HEK293 (cell line): ENCODE results near the gene LCN1.

Source experiments
- CTCF ChIP-seq: fragments of 450-650 bp; formaldehyde crosslinking; IDR thresholded peaks from 2 replicates; pipeline ENCODE4 v1.5.1; 2016; ENCODE audit warnings: missing biosample characterization, missing genetic modification characterization
- ZNF302 ChIP-seq: fragments of 450-650 bp; formaldehyde crosslinking; IDR thresholded peaks from 2 replicates; pipeline ENCODE4 v1.5.1; 2016; ENCODE audit warnings: missing biosample characterization, missing genetic modification characterization, low read depth
- TF ChIP-seq, protein P1 (sequence below): fragments of 450-650 bp; formaldehyde crosslinking; IDR thresholded peaks from 2 replicates; pipeline ENCODE4 v1.5.1; 2016; ENCODE audit warnings: missing biosample characterization, missing genetic modification characterization, low read depth

DNA sequence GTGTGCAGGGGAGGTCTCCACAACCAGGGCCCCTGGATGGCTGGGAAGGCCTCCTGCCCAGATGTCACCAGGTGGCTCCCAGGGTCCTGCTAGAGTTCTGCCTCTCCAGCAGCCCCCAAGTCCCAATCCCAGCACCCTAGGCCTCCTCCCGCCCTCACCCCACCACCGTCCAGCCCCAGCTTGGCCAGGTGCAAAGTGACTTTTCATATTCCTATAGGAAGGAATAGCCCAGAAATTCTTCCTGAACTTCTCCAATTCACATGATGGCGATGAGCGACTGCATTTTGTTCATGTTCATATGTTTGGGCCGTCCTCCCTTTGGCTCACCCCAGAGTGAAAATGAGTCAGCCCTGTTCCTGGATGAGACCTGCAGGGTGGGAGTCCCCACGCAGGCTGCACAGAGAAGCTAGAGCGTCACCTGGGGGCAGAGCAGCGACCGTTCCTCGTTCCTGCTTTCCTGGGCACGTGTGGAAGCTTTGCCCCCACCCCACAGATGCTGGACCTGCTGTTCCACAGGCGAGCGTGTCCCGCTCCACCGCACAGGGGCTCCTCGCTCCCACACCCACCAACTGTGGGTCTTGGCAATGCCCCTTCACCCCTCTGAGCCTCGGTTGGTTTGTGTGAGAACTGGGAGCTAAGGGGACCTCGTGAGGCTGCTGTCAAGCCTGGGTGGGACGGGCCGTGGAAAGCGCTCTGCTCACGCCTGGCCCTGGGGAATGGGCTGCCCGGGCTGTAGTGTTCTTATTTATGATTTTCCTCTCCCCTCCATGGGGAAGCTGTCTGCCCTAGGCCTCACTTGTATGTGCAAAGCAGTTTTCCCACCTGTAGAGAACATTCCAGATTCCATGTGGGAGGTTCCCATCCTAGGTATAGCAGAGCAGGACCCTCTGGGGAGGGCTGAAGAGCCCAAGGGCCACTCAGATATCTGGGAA is 13.9 kb upstream of the LCN1 start:
- TF ChIP-seq ZNF302 (tag by site-specific recombination) (no peak), CTCF (no peak)
- TF ChIP-seq, protein P1, sequence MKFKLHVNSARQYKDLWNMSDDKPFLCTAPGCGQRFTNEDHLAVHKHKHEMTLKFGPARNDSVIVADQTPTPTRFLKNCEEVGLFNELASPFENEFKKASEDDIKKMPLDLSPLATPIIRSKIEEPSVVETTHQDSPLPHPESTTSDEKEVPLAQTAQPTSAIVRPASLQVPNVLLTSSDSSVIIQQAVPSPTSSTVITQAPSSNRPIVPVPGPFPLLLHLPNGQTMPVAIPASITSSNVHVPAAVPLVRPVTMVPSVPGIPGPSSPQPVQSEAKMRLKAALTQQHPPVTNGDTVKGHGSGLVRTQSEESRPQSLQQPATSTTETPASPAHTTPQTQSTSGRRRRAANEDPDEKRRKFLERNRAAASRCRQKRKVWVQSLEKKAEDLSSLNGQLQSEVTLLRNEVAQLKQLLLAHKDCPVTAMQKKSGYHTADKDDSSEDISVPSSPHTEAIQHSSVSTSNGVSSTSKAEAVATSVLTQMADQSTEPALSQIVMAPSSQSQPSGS (tag by site-specific recombination) = no peak
